Skeletal muscle tissue (tissue), 4 donors: ENCODE results near the gene ERCC6L2. TPM values are rescaled to one million over a fixed set of nuclear protein-coding genes. Genes with fewer than 3 reads are reported as not detected.

Source experiments
- H3K27ac ChIP-seq: one replicate; pipeline ENCODE4 v1.7.0; 2013; ENCODE audit warnings: mild to moderate bottlenecking, low read depth, low read length, inconsistent platforms
- H3K27me3 ChIP-seq, 3 donors: one replicate each; pipeline ENCODE4 v1.7.0; 2013; ENCODE audit warnings: low read length in 3 of 3; ENCODE audit not compliant: control insufficient read depth in 3 of 3, insufficient read depth in 3 of 3
- H3K36me3 ChIP-seq, 3 donors: one replicate each; pipeline ENCODE4 v1.7.0; 2013; ENCODE audit warnings: low read length in 3 of 3; ENCODE audit not compliant: control insufficient read depth in 3 of 3, insufficient read depth in 3 of 3
- H3K4me1 ChIP-seq, 3 donors: one replicate each; pipeline ENCODE4 v1.7.0; 2013; ENCODE audit warnings: low read length in 3 of 3, mild to moderate bottlenecking in 3 of 3; ENCODE audit not compliant: control insufficient read depth in 3 of 3, insufficient read depth in 3 of 3
- H3K4me3 ChIP-seq, 3 donors: one replicate each; pipeline ENCODE4 v1.7.0; 2013; ENCODE audit warnings: low read length in 3 of 3
- H3K9ac ChIP-seq, 3 donors: one replicate each; pipeline ENCODE4 v1.7.0; 2013; ENCODE audit warnings: low read length in 3 of 3, mild to moderate bottlenecking in 3 of 3, moderate library complexity in 2 of 3, low read depth in 1 of 3
- H3K9me3 ChIP-seq, 3 donors: one replicate each; pipeline ENCODE4 v1.7.0; 2013; ENCODE audit warnings: low read length in 3 of 3; ENCODE audit not compliant: control insufficient read depth in 3 of 3
- total RNA-seq: library from RNA; depleted of rRNA; stranded (reverse); fragments of >200 nt; gene quantifications from one replicate; pipeline ENCODE4 v1.2.3, GENCODE V29; 2014
- donor health status: Osteomylitis.

ERCC6L2 gene
- total RNA-seq, 1 donor from 2014 or later, result 44.9 TPM

GRCh38 chr9:95910770-95911340 lies 35.4 kb downstream of the ERCC6L2 start:
- Histone ChIP-seq H3K4me3 (no peak overlapping the region), H3K9ac (no peak overlapping the region), H3K36me3 (peaks cover 0 to 5% (median 2%) of the 10 kb centered on the region in 3 donors), H3K9me3 (no peaks in the 10 kb centered on the region), H3K27me3 (no peaks in the 10 kb centered on the region), H3K4me1 (no peaks in the 10 kb centered on the region), H3K27ac (no peak overlapping the region)

GRCh38 chr9:95912773-95913172 lies 37.3 kb downstream of the ERCC6L2 start:
- peaks cover 2 to 9% (median 6%) of the 10 kb centered on the region in 3 donors for H3K36me3 ChIP-seq
- no peaks in the 10 kb centered on the region for H3K4me1 ChIP-seq
- H3K27ac ChIP-seq, result no peak overlapping the region
- H3K4me3 ChIP-seq, result no peak overlapping the region
- no peaks in the 10 kb centered on the region for H3K27me3 ChIP-seq
- no peaks in the 10 kb centered on the region for H3K9me3 ChIP-seq
- no peak overlapping the region for H3K9ac ChIP-seq

- peaks cover 4 to 30% (median 26%) of the 10 kb centered on the region in 3 donors for H3K36me3 ChIP-seq
Observed at GRCh38 chr9:95920017-95920416, 44.5 kb downstream of the ERCC6L2 start.

GRCh38 chr9:95923794-95924193 lies 48.3 kb downstream of the ERCC6L2 start:
- H3K27me3 ChIP-seq, result no peaks in the 10 kb centered on the region
- H3K27ac ChIP-seq, result no peak overlapping the region
- no peak overlapping the region for H3K9ac ChIP-seq
- no peaks in the 10 kb centered on the region for H3K4me1 ChIP-seq
- peaks cover 3 to 37% (median 25%) of the 10 kb centered on the region in 3 donors for H3K36me3 ChIP-seq
- H3K4me3 ChIP-seq, result no peak overlapping the region
- H3K9me3 ChIP-seq, result no peaks in the 10 kb centered on the region

More at GRCh38 chr9:95920017-95920416, 44.5 kb downstream of the ERCC6L2 start:
- no peak overlapping the region for H3K9ac ChIP-seq
- H3K27me3 ChIP-seq, result no peaks in the 10 kb centered on the region
- no peak overlapping the region for H3K4me3 ChIP-seq
- H3K27ac ChIP-seq, result no peak overlapping the region
- H3K9me3 ChIP-seq, result no peaks in the 10 kb centered on the region
- no peaks in the 10 kb centered on the region for H3K4me1 ChIP-seq

- no peak overlapping the region for H3K9ac ChIP-seq
- peaks cover 6 to 39% (median 22%) of the 10 kb centered on the region in 3 donors for H3K36me3 ChIP-seq
- H3K4me1 ChIP-seq, result no peaks in the 10 kb centered on the region
- H3K27ac ChIP-seq, result no peak overlapping the region
- H3K27me3 ChIP-seq, result no peaks in the 10 kb centered on the region
- H3K9me3 ChIP-seq, result no peaks in the 10 kb centered on the region
- H3K4me3 ChIP-seq, result no peak overlapping the region
Observed at GRCh38 chr9:95924987-95925386, 49.5 kb downstream of the ERCC6L2 start.

- Histone ChIP-seq H3K9ac (no peak overlapping the region), H3K4me3 (no peak overlapping the region), H3K27me3 (no peaks in the 10 kb centered on the region), H3K36me3 (peaks cover 6 to 34% (median 18%) of the 10 kb centered on the region in 3 donors), H3K27ac (no peak overlapping the region), H3K9me3 (no peaks in the 10 kb centered on the region), H3K4me1 (no peaks in the 10 kb centered on the region)
Observed at GRCh38 chr9:95927271-95928004, 51.9 kb downstream of the ERCC6L2 start.

- no peaks in the 10 kb centered on the region for H3K4me1 ChIP-seq
- peaks cover 6 to 30% (median 21%) of the 10 kb centered on the region in 3 donors for H3K36me3 ChIP-seq
Observed at GRCh38 chr9:95930277-95930676, 54.8 kb downstream of the ERCC6L2 start.

GRCh38 chr9:95935861-95936578 lies 60.5 kb downstream of the ERCC6L2 start:
- no peaks in the 10 kb centered on the region for H3K9me3 ChIP-seq
- no peaks in the 10 kb centered on the region for H3K27me3 ChIP-seq
- no peak overlapping the region for H3K4me3 ChIP-seq
- H3K36me3 ChIP-seq, result peaks cover 7 to 21% (median 12%) of the 10 kb centered on the region in 3 donors
- no peaks in the 10 kb centered on the region for H3K4me1 ChIP-seq
- no peak overlapping the region for H3K9ac ChIP-seq
- no peak overlapping the region for H3K27ac ChIP-seq

More at GRCh38 chr9:95930277-95930676, 54.8 kb downstream of the ERCC6L2 start:
- H3K27ac ChIP-seq, result no peak overlapping the region
- no peak overlapping the region for H3K9ac ChIP-seq
- no peaks in the 10 kb centered on the region for H3K9me3 ChIP-seq
- H3K27me3 ChIP-seq, result no peaks in the 10 kb centered on the region
- H3K4me3 ChIP-seq, result no peak overlapping the region

GRCh38 chr9:95936579-95937075 lies 61.1 kb downstream of the ERCC6L2 start:
- Histone ChIP-seq H3K36me3 (peaks cover 8 to 21% (median 14%) of the 10 kb centered on the region in 3 donors), H3K27me3 (no peaks in the 10 kb centered on the region), H3K27ac (no peak overlapping the region), H3K9me3 (no peaks in the 10 kb centered on the region), H3K4me3 (no peak overlapping the region), H3K4me1 (no peaks in the 10 kb centered on the region), H3K9ac (no peak overlapping the region)
